ENCODE data around the gene PRF1. TPM values are rescaled to one million over a fixed set of nuclear protein-coding genes. Genes with fewer than 3 reads are reported as not detected.
A peak's percentile ranks its signal among the peaks of the same experiment; 100 is the strongest.
"Not testable (repeated sequence)": the region's sequence is repeated elsewhere in the genome, so short reads cannot be mapped to it uniquely, and the experiment has no call there.

Gene PRF1
- total RNA-seq, 1 donor from 2014 or later = not detected

- peaks cover 17% of the 10 kb centered on the region for H3K9me3 Mint-ChIP-seq (ENCODE audit: low read depth)
- no peak for TF ChIP-seq CTCF (IDR thresholded peaks at IDR 0.05)
- no peak for DNase-seq (ENCODE audit: low spot score)
- H3K27me3 Mint-ChIP-seq (ENCODE audit: low read depth) = no peaks in the 10 kb centered on the region
- H3K4me3 Mint-ChIP-seq (ENCODE audit: unreplicated experiment) = peak overlapping the region; percentile 17
- peaks cover 37% of the 10 kb centered on the region for H3K4me1 Mint-ChIP-seq (ENCODE audit: low read depth)
- H3K36me3 Mint-ChIP-seq (ENCODE audit: low read depth) = peaks cover 9% of the 10 kb centered on the region
- peak overlapping the region; percentile 93 for H3K27ac Mint-ChIP-seq (ENCODE audit: unreplicated experiment)
Observed at GRCh38 chr10:70615784-70616522, 13.4 kb upstream of the PRF1 start.

GRCh38 chr10:70615211-70615610, 12.7 kb upstream of the PRF1 start:
- Mint-ChIP-seq H3K27ac (ENCODE audit: unreplicated experiment) (no peak overlapping the region), H3K4me1 (ENCODE audit: low read depth) (peaks cover 37% of the 10 kb centered on the region), H3K9me3 (ENCODE audit: low read depth) (peaks cover 10% of the 10 kb centered on the region), H3K4me3 (ENCODE audit: unreplicated experiment) (no peak overlapping the region), H3K36me3 (ENCODE audit: low read depth) (peaks cover 7% of the 10 kb centered on the region), H3K27me3 (ENCODE audit: low read depth) (no peaks in the 10 kb centered on the region)
- DNase-seq (ENCODE audit: low spot score) = no peak
- TF ChIP-seq CTCF (IDR thresholded peaks at IDR 0.05) = no peak

GRCh38 chr10:70614364-70614763, 11.8 kb upstream of the PRF1 start:
- H3K27ac Mint-ChIP-seq (ENCODE audit: unreplicated experiment); H3K27me3 Mint-ChIP-seq (ENCODE audit: low read depth); H3K36me3 Mint-ChIP-seq (ENCODE audit: low read depth); H3K9me3 Mint-ChIP-seq (ENCODE audit: low read depth); DNase-seq (ENCODE audit: low spot score); H3K4me3 Mint-ChIP-seq (ENCODE audit: unreplicated experiment): not testable (repeated sequence)
- H3K4me1 Mint-ChIP-seq (ENCODE audit: low read depth) = peaks cover 37% of the 10 kb centered on the region

GRCh38 chr10:70613941-70614340, 11.4 kb upstream of the PRF1 start:
- peaks cover 5% of the 10 kb centered on the region for H3K9me3 Mint-ChIP-seq (ENCODE audit: low read depth)
- H3K4me1 Mint-ChIP-seq (ENCODE audit: low read depth) = peaks cover 36% of the 10 kb centered on the region

GRCh38 chr10:70607936-70608335, 5.4 kb upstream of the PRF1 start:
- no peaks in the 10 kb centered on the region for H3K9me3 Mint-ChIP-seq (ENCODE audit: low read depth)

More at GRCh38 chr10:70613941-70614340, 11.4 kb upstream of the PRF1 start:
- no peak overlapping the region for H3K27ac Mint-ChIP-seq (ENCODE audit: unreplicated experiment)
- TF ChIP-seq CTCF (IDR thresholded peaks at IDR 0.05) = no peak
- peaks cover 3% of the 10 kb centered on the region for H3K36me3 Mint-ChIP-seq (ENCODE audit: low read depth)
- H3K4me3 Mint-ChIP-seq (ENCODE audit: unreplicated experiment) = no peak overlapping the region
- no peaks in the 10 kb centered on the region for H3K27me3 Mint-ChIP-seq (ENCODE audit: low read depth)
- no peak for DNase-seq (ENCODE audit: low spot score)

More at GRCh38 chr10:70607936-70608335, 5.4 kb upstream of the PRF1 start:
- no peaks in the 10 kb centered on the region for H3K4me1 Mint-ChIP-seq (ENCODE audit: low read depth)
- H3K4me3 Mint-ChIP-seq (ENCODE audit: unreplicated experiment) = no peak overlapping the region
- H3K27ac Mint-ChIP-seq (ENCODE audit: unreplicated experiment) = no peak overlapping the region
- no peak for DNase-seq (ENCODE audit: low spot score)
- no peaks in the 10 kb centered on the region for H3K27me3 Mint-ChIP-seq (ENCODE audit: low read depth)
- no peak for TF ChIP-seq CTCF (IDR thresholded peaks at IDR 0.05)
- no peaks in the 10 kb centered on the region for H3K36me3 Mint-ChIP-seq (ENCODE audit: low read depth)

Data from chondrocyte (in vitro differentiated cells).